Testis (tissue), 2 donors: ENCODE measurements around the gene HELZ.
"Not testable (repeated sequence)": the region's sequence is repeated elsewhere in the genome, so short reads cannot be mapped to it uniquely, and the experiment has no call there.

Experiments
- POLR2A ChIP-seq: fragments of 450-650 bp; IDR thresholded peaks from one replicate; pipeline ENCODE4 v1.6.1; 2017; ENCODE audit warnings: antibody characterized with exemption, mild to moderate bottlenecking, moderate library complexity
- TF ChIP-seq, protein P1 (sequence below), 3 experiments: fragments of 450-650 bp in 2 of 3; fragments of 200-600 bp in 1 of 3; sonication (generic) in 1 of 3; IDR thresholded peaks; one replicate each; pipeline ENCODE4 v1.5.1; 2016 to 2019; ENCODE audit warnings: antibody characterized with exemption in 3 of 3, mild to moderate bottlenecking in 2 of 3, moderate library complexity in 1 of 3

DNA sequence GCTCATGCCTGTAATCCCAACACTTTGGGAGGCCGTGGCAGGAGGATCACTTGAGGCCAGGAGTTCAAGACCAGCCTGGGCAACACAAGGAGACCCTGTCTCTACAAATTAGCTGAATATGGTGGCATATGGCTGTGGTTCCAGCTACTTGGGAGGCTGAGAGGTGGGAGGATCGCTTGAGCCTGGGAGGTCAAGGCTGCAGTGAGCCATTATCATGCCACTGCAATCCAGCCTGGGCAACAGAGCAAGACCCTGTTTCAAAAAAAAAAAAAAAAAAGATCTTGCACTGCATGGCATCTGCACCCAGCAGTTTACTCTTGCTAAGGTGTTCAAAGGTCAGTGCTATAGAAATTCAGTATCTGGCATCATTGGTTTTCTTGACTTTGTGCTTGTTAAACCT lies 26.2 kb upstream of the HELZ start:
- TF ChIP-seq POLR2A: not testable (repeated sequence)
- TF ChIP-seq, protein P1, sequence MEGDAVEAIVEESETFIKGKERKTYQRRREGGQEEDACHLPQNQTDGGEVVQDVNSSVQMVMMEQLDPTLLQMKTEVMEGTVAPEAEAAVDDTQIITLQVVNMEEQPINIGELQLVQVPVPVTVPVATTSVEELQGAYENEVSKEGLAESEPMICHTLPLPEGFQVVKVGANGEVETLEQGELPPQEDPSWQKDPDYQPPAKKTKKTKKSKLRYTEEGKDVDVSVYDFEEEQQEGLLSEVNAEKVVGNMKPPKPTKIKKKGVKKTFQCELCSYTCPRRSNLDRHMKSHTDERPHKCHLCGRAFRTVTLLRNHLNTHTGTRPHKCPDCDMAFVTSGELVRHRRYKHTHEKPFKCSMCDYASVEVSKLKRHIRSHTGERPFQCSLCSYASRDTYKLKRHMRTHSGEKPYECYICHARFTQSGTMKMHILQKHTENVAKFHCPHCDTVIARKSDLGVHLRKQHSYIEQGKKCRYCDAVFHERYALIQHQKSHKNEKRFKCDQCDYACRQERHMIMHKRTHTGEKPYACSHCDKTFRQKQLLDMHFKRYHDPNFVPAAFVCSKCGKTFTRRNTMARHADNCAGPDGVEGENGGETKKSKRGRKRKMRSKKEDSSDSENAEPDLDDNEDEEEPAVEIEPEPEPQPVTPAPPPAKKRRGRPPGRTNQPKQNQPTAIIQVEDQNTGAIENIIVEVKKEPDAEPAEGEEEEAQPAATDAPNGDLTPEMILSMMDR (IDR thresholded peaks at IDR 0.05): not testable (repeated sequence)
